HG03460 (cell line): Measurements from ENCODE around the gene PDE4D.

Source experiments
- ATAC-seq: cut with Tn5 transposase; IDR thresholded peaks from one replicate; pipeline ENCODE4 v1.9.1; 2021; ENCODE audit not compliant: unreplicated experiment

Gene PDE4D

GRCh38 chr5:58926541-58926935 lies 967.0 kb downstream of the PDE4D start:
- no peak for ATAC-seq

GRCh38 chr5:58925627-58926540 lies 967.6 kb downstream of the PDE4D start:
- ATAC-seq, result no peak

GRCh38 chr5:58924306-58924705 lies 969.2 kb downstream of the PDE4D start:
- ATAC-seq, result no peak

DNA sequence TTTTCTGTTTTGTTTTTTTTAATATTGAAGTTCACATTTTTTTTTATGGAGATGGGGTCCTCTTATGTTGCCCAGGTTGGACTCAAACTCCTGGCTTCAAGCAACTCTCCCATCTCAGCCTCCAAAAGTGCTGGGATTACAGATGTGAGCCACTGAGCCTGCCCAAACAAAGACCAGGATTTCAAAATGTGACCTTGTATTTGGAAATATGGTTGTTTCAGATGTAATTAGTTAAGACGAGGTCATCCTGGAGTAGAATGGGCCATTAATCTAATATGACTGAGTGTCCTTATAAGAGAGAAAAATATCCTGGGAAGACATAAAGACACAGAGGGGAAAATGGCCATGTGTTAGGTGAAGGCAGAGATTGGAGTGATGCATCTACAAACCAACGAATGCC lies 970.2 kb downstream of the PDE4D start:
- no peak for ATAC-seq

DNA sequence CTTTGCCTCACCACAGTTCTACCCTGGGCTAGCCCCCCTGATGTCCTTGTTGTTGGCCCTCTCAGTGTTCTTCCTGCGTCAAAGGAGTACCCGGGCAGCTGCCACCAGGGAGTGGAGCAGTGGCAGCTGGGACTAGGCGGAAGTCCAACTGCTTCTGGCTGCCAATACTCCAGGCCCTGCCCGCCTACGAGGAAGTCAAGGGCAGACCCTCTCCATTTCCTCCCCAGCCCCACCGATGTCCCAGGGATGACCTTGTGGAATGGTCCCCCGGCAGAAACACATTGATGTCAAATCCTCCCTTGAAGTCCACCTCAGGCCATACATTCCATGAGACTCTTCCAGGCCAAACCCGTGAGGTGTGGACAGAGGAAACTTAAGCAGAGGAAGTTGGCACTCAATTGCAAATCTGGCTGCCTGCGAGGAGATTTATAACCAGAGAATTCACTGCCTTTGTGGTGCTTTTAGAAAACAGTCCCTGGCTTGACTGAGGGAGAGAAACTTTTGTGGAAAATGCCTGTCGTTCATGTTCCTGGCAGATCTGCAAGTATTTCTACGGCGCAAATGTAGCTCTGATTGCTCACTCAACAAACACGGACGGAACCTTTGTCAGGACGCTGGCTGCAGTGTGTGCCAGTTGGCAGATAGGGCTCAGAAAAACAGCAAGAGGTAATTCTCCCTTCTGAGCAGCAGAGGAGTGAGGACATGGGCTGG lies 970.9 kb downstream of the PDE4D start:
- no peak for ATAC-seq

DNA sequence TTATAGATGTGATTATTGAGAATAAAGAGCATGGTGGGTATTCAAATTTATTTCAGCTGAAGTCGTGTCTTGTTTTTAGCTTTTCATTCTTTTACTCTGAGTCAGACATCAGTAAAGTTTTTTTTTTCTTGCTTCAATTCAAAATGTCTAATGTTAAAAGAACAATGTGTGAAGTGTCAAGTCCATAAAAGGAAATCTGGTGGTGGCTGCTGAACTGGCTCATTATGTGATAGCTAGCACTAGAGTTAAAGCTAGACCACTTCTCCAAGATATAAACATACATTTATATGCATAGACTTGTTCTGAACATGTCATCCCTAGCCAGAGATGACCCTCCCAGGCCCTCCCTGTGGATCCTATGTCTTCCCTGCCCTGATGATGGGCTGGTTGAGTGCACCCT lies 972.4 kb downstream of the PDE4D start:
- ATAC-seq, result no peak

- ATAC-seq, result no peak
Observed at GRCh38 chr5:58919833-58920232, 973.7 kb downstream of the PDE4D start.
